Kidney capillary endothelial cell (primary cell): Measurements from ENCODE around the gene ANKRD33B.

ENCODE experiments used
- DNase-seq: peaks from one replicate; pipeline ENCODE4 v3.0.0-alpha.2; 2018; ENCODE audit warnings: low spot score

The ANKRD33B gene

GRCh38 chr5:10701567-10702039 lies 137.7 kb downstream of the ANKRD33B start:
- DNase-seq, result no peak

DNA sequence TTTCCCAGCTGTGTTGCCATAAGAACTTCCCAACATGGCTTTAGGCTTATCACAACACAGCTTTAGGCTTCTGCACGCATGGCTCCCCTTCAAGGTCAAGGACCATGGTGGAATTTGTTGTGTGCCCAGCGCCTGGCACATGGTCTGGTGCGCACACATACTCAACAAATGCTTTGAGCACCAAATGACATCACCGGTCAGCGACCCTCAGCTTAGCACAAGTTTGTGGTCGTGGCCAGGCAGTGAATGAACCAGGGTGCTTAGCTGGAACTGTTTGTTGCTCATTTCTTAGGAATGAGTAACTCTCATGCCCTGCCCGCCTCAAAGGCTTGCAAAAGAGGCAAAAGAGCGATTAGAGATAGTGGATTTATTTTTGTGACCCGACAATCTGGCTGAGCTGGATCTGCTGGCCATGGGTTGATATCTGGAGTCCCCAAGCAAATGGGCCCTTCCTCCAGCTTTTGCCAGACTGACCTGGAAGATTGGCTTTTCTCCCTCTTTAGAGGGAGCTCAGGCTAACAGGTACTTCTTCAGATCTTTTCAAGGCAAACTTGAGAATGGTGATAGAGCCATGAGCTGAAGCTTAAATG lies 138.3 kb downstream of the ANKRD33B start:
- no peak for DNase-seq

DNA sequence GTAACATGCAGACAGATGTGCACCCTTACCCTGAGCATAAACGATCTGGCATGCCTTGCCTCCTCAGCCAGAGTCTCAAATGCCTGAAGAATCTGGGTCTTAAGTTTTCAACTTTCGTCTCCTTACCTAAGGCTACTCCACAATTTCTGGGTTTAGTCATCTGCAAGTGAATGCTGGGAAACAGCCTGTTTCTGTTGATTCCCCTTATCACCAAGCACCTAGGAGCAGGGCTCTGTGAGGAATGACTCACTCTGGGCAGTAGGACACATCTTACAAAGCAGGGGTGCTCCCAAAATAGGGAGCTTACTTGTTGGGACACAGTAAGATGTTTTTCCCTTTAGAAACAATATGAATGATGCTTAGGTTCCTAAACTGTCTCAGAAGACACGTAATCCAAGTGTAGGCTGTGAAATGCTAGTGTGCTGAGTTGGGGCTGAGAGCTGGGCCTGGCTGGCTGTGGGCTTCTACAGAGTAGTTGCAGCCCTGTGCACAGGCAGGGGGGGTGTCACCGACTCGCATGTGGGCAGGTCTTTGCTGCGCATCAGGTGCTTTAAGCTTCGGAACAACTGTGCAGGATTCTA lies 139.1 kb downstream of the ANKRD33B start:
- no peak for DNase-seq

- DNase-seq, result no peak
These were observed 139.8 kb downstream of the ANKRD33B start for GRCh38 chr5:10703676-10704075.

GRCh38 chr5:10704949-10705621 lies 141.2 kb downstream of the ANKRD33B start:
- peak; percentile 90 for DNase-seq

DNA sequence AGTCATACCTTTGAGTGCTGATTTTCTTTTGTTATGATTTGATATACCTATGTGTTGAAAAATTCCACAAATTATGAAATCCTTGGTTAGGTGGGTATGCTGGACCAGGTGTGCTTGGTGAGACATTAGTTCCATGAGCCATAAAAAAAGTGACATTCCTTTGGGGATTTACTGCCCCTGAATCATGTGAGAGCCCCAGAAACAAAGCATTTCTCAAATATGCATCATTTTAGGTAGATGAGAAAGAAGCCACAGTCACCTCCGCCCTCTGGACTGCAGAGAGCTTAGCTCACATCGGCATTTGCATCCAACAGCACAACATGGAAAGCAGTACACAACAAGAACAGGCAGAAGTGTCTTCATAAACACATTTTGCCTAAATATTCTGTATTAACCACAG lies 141.9 kb downstream of the ANKRD33B start:
- DNase-seq, result no peak

GRCh38 chr5:10706326-10706725 lies 142.5 kb downstream of the ANKRD33B start:
- no peak for DNase-seq
